Smooth muscle cell (in vitro differentiated cells): ENCODE results near the gene PDHB. TPM values are rescaled to one million over a fixed set of nuclear protein-coding genes. Genes with fewer than 3 reads are reported as not detected.

ENCODE experiments used
- DNase-seq: peaks from one replicate; lab custom pipeline; 2025; ENCODE audit not compliant: unreplicated experiment; lab: John Stamatoyannopoulos, UW
- H2AFZ ChIP-seq: fragments of 200-600 bp; sonication (generic); 2 replicates; pipeline ENCODE4 v1.6.0; 2016; ENCODE audit warnings: antibody characterized with exemption, low read depth, mild to moderate bottlenecking
- H3F3A ChIP-seq: fragments of 200-600 bp; sonication (generic); 2 replicates; pipeline ENCODE4 v1.6.0; 2017; ENCODE audit warnings: antibody characterized with exemption, low read depth
- H3K27ac ChIP-seq: fragments of 200-600 bp; sonication (generic); 2 replicates; pipeline ENCODE4 v1.5.1; 2016; ENCODE audit warnings: low read depth, mild to moderate bottlenecking
- H3K27me3 ChIP-seq: fragments of 200-600 bp; sonication (generic); 2 replicates; pipeline ENCODE4 v1.6.1; 2016; ENCODE audit warnings: low read depth, mild to moderate bottlenecking
- H3K36me3 ChIP-seq: fragments of 200-600 bp; sonication (generic); 2 replicates; pipeline ENCODE4 v1.5.1; 2016; ENCODE audit warnings: low read depth
- H3K4me1 ChIP-seq: fragments of 200-600 bp; sonication (generic); 2 replicates; pipeline ENCODE4 v1.5.1; 2016; ENCODE audit warnings: low read depth
- H3K4me2 ChIP-seq: fragments of 200-600 bp; sonication (generic); 2 replicates; pipeline ENCODE4 v1.6.0; 2016; ENCODE audit warnings: mild to moderate bottlenecking
- H3K4me3 ChIP-seq: fragments of 200-600 bp; sonication (generic); 2 replicates; pipeline ENCODE4 v1.5.1; 2016; ENCODE audit warnings: mild to moderate bottlenecking
- H3K79me2 ChIP-seq: fragments of 200-600 bp; sonication (generic); 2 replicates; pipeline ENCODE4 v1.6.0; 2016; ENCODE audit warnings: low read depth, mild to moderate bottlenecking
- H3K9ac ChIP-seq: fragments of 200-600 bp; sonication (generic); 2 replicates; pipeline ENCODE4 v1.6.0; 2016; ENCODE audit warnings: low read depth
- H3K9me3 ChIP-seq: fragments of 200-600 bp; sonication (generic); replicated peaks from 2 replicates; pipeline ENCODE4 v1.5.1; 2016; ENCODE audit warnings: low read depth
- H4K20me1 ChIP-seq: fragments of 200-600 bp; sonication (generic); 2 replicates; pipeline ENCODE4 v1.6.0; 2016; ENCODE audit warnings: low read depth
- WGBS: methylation state at CpG from one replicate; pipeline ENCODE4 v1.1.7; 2016; ENCODE audit warnings: low lambda C conversion rate; 5-methylcytosine and 5-hydroxymethylcytosine counted together
- polyA plus RNA-seq: library from polyadenylated mRNA; unstranded; fragments of >200 nt; fragmentation: Nextera tagmentation; extraction: Ambion mirVana; gene quantifications from 2 replicates; pipeline ENCODE4 v1.2.1, GENCODE V29; 2016
- total RNA-seq: library from RNA; depleted of rRNA; stranded (reverse); fragments of >200 nt; gene quantifications from 2 replicates; pipeline ENCODE4 v1.2.3, GENCODE V29; 2014
- TF ChIP-seq, protein P1 (sequence below): fragments of 200-600 bp; sonication (generic); IDR thresholded peaks from 2 replicates; pipeline ENCODE4 v1.5.1; 2017; ENCODE audit warnings: borderline replicate concordance, mild to moderate bottlenecking, antibody characterized with exemption; ENCODE audit not compliant: insufficient read depth, poor library complexity, severe bottlenecking

The PDHB gene
- total and polyA plus RNA-seq, 2 experiments from 2014 or later, result 123 to 128 TPM

- DNase-seq, result no peak
- no peaks in the 10 kb centered on the region for H3K9me3 ChIP-seq
- H3K79me2 ChIP-seq, result no peaks in the 10 kb centered on the region
- H3K4me2 ChIP-seq, result peak overlapping the region; percentile 62
- peak overlapping the region; percentile 16 for H3K4me3 ChIP-seq
- no peaks in the 10 kb centered on the region for H3K27me3 ChIP-seq
- H3K9ac ChIP-seq, result peak overlapping the region; percentile 6
- peaks cover 43% of the 10 kb centered on the region for H3K4me1 ChIP-seq
- no peaks in the 10 kb centered on the region for H4K20me1 ChIP-seq
- H3K36me3 ChIP-seq, result no peaks in the 10 kb centered on the region
- H3F3A ChIP-seq, result peaks cover 35% of the 10 kb centered on the region
- H3K27ac ChIP-seq, result peak overlapping the region; percentile 81
- TF ChIP-seq, protein P1, sequence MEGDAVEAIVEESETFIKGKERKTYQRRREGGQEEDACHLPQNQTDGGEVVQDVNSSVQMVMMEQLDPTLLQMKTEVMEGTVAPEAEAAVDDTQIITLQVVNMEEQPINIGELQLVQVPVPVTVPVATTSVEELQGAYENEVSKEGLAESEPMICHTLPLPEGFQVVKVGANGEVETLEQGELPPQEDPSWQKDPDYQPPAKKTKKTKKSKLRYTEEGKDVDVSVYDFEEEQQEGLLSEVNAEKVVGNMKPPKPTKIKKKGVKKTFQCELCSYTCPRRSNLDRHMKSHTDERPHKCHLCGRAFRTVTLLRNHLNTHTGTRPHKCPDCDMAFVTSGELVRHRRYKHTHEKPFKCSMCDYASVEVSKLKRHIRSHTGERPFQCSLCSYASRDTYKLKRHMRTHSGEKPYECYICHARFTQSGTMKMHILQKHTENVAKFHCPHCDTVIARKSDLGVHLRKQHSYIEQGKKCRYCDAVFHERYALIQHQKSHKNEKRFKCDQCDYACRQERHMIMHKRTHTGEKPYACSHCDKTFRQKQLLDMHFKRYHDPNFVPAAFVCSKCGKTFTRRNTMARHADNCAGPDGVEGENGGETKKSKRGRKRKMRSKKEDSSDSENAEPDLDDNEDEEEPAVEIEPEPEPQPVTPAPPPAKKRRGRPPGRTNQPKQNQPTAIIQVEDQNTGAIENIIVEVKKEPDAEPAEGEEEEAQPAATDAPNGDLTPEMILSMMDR, result no peak
- no peak overlapping the region for H2AFZ ChIP-seq
- WGBS, result 19% methylated on average over 3 of the region's 3 CpGs
Observed at GRCh38 chr3:58391156-58391865, 42.3 kb downstream of the PDHB start.

DNA sequence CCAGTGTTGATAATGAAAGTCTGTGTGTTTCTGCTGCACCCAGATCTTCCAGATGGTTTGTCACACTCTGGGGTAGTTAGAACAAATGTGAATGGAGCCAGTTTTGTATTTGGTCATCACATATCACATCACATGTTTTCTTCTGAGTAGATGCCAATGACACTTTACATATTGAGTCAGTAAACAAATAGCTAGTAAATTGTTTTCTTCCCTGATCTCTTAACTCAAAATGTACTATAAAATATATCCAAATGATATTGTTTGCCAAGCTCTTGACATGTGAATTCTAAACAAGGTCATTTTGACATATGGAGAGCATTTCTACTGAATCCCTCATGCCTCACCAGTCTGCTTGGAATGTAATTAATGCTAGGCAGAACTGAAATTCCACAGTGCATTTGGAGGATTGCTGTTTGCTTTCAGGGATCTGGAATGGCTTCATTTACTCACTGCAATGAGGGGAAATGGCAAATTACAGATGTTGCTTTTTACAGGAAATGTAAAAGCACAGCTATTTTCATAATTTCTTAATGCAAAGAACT lies 45.0 kb downstream of the PDHB start:
- no peaks in the 10 kb centered on the region for H4K20me1 ChIP-seq
- no peaks in the 10 kb centered on the region for H3K27me3 ChIP-seq
- H3K9ac ChIP-seq, result peak overlapping the region; percentile 54
- H3K4me3 ChIP-seq, result no peak overlapping the region
- peak overlapping the region; percentile 74 for H3K4me2 ChIP-seq
- no peaks in the 10 kb centered on the region for H3K36me3 ChIP-seq
- no peaks in the 10 kb centered on the region for H3K79me2 ChIP-seq
- H3K4me1 ChIP-seq, result peaks cover 45% of the 10 kb centered on the region
- no peak for DNase-seq
- TF ChIP-seq, protein P1, result no peak
- H3K27ac ChIP-seq, result peak overlapping the region; percentile 93
- no peak overlapping the region for H2AFZ ChIP-seq
- H3K9me3 ChIP-seq, result no peaks in the 10 kb centered on the region
- peaks cover 52% of the 10 kb centered on the region for H3F3A ChIP-seq

DNA sequence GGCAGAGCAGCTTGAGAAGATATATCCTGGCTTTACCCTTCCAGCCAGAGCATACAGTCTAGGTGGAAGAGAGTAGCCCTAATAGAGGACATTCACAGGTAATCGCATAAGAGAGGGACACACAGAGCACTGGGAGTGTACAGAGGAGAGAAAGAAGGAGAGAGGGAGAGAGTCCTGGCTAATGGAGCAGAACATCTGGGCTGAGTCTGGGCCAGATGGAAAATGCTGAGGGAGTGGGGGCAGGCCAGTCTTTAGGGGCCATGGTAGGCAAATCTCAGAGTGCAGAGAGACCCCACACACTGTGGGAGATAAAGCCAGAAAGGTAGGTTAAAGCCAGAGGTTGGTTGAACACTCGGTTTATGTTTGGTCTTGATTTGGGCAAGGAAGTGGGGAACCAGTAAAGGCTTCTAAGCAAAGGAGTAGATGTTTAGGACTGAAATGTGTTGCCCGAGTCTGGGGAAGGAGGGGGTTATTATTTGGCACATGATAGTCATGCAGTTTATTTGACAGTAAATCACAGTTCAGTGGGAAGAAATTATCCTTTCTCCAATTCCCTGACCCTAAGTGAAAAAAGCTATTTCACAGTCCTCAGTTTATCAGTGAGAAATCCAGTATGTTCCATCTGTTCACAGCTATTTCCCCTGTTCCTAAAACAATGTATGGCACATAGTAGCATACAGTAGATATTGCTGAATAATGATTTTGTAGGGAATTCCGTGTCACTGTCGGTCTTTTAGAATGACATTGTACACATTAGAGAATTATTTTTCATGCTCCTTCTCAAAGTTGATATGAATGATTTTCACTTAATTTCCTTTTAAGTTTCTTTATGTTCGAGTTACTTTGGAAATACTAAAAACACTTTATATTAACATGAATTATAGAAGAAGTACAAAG lies 45.7 kb downstream of the PDHB start:
- H3K9ac ChIP-seq, result peak overlapping the region; percentile 54

More for the DNA sequence above, 45.7 kb downstream of the PDHB start:
- Histone ChIP-seq H3K36me3 (no peaks in the 10 kb centered on the region), H3K79me2 (no peaks in the 10 kb centered on the region), H3F3A (peaks cover 60% of the 10 kb centered on the region), H3K9me3 (no peaks in the 10 kb centered on the region), H2AFZ (no peak overlapping the region), H3K4me3 (no peak overlapping the region), H3K4me1 (peaks cover 51% of the 10 kb centered on the region), H4K20me1 (no peaks in the 10 kb centered on the region), H3K27ac (peak overlapping the region; percentile 93), H3K4me2 (peak overlapping the region; percentile 74), H3K27me3 (no peaks in the 10 kb centered on the region)
- TF ChIP-seq, protein P1, result no peak
- WGBS, result 82% methylated on average over 6 of the region's 6 CpGs
- DNase-seq, result no peak
